ENCODE results near the gene TPP1. TPM values are rescaled to one million over a fixed set of nuclear protein-coding genes. Genes with fewer than 3 reads are reported as not detected.

Gene TPP1
- total RNA-seq, 1 donor from 2014 or later: 38.7 TPM

GRCh38 chr11:6627762-6628241 is 8.6 kb upstream of the TPP1 start:
- ATAC-seq: no peak

GRCh38 chr11:6626971-6627761 is 7.9 kb upstream of the TPP1 start:
- no peak for ATAC-seq

GRCh38 chr11:6625832-6626420 is 6.7 kb upstream of the TPP1 start:
- no peak for ATAC-seq

GRCh38 chr11:6625156-6625831 is 6.1 kb upstream of the TPP1 start:
- no peak for ATAC-seq

- no peak for ATAC-seq
Measured at GRCh38 chr11:6623391-6624363, 4.5 kb upstream of the TPP1 start.

GRCh38 chr11:6622261-6623171 is 3.3 kb upstream of the TPP1 start:
- no peak for ATAC-seq

GRCh38 chr11:6621711-6622211 is 2.5 kb upstream of the TPP1 start:
- ATAC-seq: no peak

- ATAC-seq: no peak
Measured at GRCh38 chr11:6620636-6621035, 1.4 kb upstream of the TPP1 start.

GRCh38 chr11:6618117-6619003 is 862 bp downstream of the TPP1 start:
- peak; percentile 60 for ATAC-seq

- ATAC-seq: no peak
Measured at GRCh38 chr11:6617315-6617781, 1.9 kb downstream of the TPP1 start.

- no peak for ATAC-seq
Measured at GRCh38 chr11:6616596-6617250, 2.5 kb downstream of the TPP1 start.

GRCh38 chr11:6615882-6616585 is 3.2 kb downstream of the TPP1 start:
- ATAC-seq: no peak

- no peak for ATAC-seq
Measured at GRCh38 chr11:6615046-6615445, 4.2 kb downstream of the TPP1 start.

- ATAC-seq: no peak
Measured at GRCh38 chr11:6614446-6614845, 4.8 kb downstream of the TPP1 start.

- no peak for ATAC-seq
Measured at GRCh38 chr11:6613496-6613895, 5.7 kb downstream of the TPP1 start.

- peak; percentile 98 for ATAC-seq
Measured at GRCh38 chr11:6612213-6613041, 6.8 kb downstream of the TPP1 start, which contains the start of gene TAF10. TAF10 (minus strand) TSS chr11:6612216; CDS start chr11:6612189, 27 bp downstream.

- no peak for ATAC-seq
Measured at GRCh38 chr11:6611963-6612212, 7.3 kb downstream of the TPP1 start.
